Activated T-helper 17 cell treated with anti-CD3 and anti-CD28 coated beads, Interleukin-2, amount 50 U/mL, for 72 hours (primary cell): ENCODE data around the gene AFF3. TPM values are rescaled to one million over a fixed set of nuclear protein-coding genes. Genes with fewer than 3 reads are reported as not detected.

Source experiments
- ATAC-seq: fragments of 150-1000 bp; cut with Tn5 transposase; replicated peaks from 2 replicates; pipeline ENCODE4 v1.10.0; 2021; ENCODE audit warnings: mild to moderate bottlenecking, moderate library complexity
- H3K27ac Mint-ChIP-seq: one replicate; pipeline ENCODE4 v1.8.0; 2022; ENCODE audit warnings: mixed read lengths
- H3K27me3 Mint-ChIP-seq: one replicate; pipeline ENCODE4 v1.8.0; 2022; ENCODE audit warnings: mixed read lengths
- H3K36me3 Mint-ChIP-seq: one replicate; pipeline ENCODE4 v1.8.0; 2022; ENCODE audit warnings: low read depth, mild to moderate bottlenecking, mixed read lengths
- H3K4me1 Mint-ChIP-seq: one replicate; pipeline ENCODE4 v1.8.0; 2022; ENCODE audit warnings: mixed read lengths
- H3K4me3 Mint-ChIP-seq: one replicate; pipeline ENCODE4 v1.8.0; 2022; ENCODE audit warnings: mild to moderate bottlenecking, mixed read lengths
- H3K9me3 Mint-ChIP-seq: one replicate; pipeline ENCODE4 v1.8.0; 2022; ENCODE audit warnings: mixed read lengths
- total RNA-seq, 2 donors: library from RNA; stranded (reverse); gene quantifications; one replicate each; pipeline ENCODE4 v1.2.3, GENCODE V29; 2022

The AFF3 gene
- total RNA-seq, 2 donors from 2014 or later = 0.32 to 0.42 TPM

DNA sequence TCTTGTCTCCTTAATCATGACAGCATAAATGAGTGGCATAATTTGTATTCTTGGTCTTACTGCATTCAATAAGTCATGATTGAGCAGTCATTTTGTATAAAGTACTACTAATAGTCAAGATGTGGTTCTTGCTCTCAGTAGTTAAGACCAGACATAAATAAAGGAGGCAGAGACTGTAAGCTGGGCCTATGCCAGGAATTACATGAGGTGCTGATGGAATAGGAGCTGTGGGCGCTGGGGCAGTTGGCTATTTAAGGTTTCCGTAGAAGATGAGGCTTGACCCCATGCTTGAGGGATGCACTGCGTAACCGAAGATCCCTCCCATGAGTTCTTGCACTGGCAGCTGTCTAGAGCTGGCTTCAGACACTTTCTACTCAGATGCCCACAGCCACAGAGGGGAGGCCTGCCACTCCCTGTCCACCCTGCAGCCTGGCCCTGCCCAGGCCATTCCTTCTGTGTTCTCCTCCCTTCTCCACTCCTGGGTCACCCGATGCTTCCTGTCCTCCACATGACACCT is 501.7 kb downstream of the AFF3 start:
- no peak overlapping the region for H3K4me3 Mint-ChIP-seq
- no peaks in the 10 kb centered on the region for H3K9me3 Mint-ChIP-seq
- no peaks in the 10 kb centered on the region for H3K27me3 Mint-ChIP-seq
- ATAC-seq = no peak
- H3K36me3 Mint-ChIP-seq = no peaks in the 10 kb centered on the region
- H3K27ac Mint-ChIP-seq = no peak overlapping the region
- H3K4me1 Mint-ChIP-seq = no peaks in the 10 kb centered on the region

DNA sequence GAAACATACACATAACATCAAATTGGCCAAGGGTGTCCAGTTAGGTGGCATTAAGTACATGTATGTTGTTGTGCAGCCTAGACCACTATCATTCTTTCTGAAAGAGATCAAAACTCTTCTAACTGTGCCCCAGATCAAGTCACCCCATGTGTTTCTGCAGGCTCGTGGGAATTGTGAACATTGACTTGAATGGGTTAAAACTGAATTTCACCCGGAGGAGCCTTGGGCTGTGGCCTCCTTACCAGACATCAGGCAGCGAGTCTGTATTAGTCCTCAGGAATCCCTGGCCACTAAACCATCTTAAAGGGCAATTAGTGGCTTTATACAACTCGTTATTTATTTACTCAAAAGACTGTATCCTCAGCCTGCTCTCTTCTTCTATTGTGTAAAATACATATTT is 503.6 kb downstream of the AFF3 start:
- ATAC-seq = no peak
- H3K4me1 Mint-ChIP-seq = no peaks in the 10 kb centered on the region

DNA sequence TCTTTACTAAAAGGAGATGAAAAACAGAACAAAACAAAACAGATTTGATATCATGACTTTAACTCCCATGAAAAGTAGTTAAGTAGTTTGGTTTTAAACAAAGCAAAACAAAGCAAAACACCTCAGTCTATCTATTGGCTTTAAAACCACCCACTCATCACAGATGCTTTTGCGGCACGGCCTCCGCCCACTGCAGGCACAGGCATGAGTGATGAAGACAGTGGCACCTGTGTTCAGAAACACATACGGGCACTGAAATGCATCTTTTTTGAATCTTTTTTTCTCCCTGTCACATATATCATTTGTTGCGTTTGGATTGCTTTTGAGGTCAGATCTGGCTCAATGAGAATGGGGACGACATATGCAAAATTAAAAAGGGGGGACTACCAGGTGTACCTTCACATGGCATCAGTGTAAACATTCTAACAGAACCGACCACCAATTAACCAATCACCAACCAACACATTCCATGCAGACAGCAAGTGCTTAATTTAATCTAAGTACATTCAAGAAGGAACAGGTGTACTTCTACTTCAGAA is 505.2 kb downstream of the AFF3 start:
- no peak for ATAC-seq
- H3K27me3 Mint-ChIP-seq = no peaks in the 10 kb centered on the region
- H3K27ac Mint-ChIP-seq = no peak overlapping the region
- H3K4me3 Mint-ChIP-seq = no peak overlapping the region
- no peaks in the 10 kb centered on the region for H3K4me1 Mint-ChIP-seq
- no peaks in the 10 kb centered on the region for H3K9me3 Mint-ChIP-seq
- no peaks in the 10 kb centered on the region for H3K36me3 Mint-ChIP-seq

More for the DNA sequence above, 503.6 kb downstream of the AFF3 start:
- no peaks in the 10 kb centered on the region for H3K9me3 Mint-ChIP-seq
- no peak overlapping the region for H3K4me3 Mint-ChIP-seq
- no peaks in the 10 kb centered on the region for H3K36me3 Mint-ChIP-seq
- no peak overlapping the region for H3K27ac Mint-ChIP-seq
- no peaks in the 10 kb centered on the region for H3K27me3 Mint-ChIP-seq

GRCh38 chr2:99636144-99637034 is 506.0 kb downstream of the AFF3 start:
- Mint-ChIP-seq H3K36me3 (no peaks in the 10 kb centered on the region), H3K27ac (no peak overlapping the region), H3K9me3 (no peaks in the 10 kb centered on the region), H3K4me1 (no peaks in the 10 kb centered on the region), H3K27me3 (no peaks in the 10 kb centered on the region), H3K4me3 (no peak overlapping the region)
- ATAC-seq = no peak

DNA sequence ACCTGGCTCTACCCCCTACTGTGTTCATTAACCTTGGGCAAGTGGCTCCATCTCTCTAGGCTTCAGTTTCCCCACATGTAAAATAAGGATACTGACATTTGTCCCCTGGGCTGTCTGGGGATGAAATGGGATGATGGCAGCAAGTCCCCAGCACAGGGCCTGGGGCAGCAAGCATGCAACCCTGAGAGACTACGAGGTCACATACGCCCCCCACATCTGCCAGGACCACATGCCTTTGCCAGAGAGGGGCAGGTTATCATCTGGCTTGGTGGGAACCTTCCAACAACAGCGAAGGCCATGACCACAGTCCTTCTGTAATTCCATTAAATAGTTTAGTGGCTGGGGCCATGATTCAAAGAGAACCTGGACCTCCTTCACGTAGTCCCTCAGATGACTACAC is 506.7 kb downstream of the AFF3 start:
- ATAC-seq = no peak
- Mint-ChIP-seq H3K36me3 (no peaks in the 10 kb centered on the region), H3K4me3 (no peak overlapping the region), H3K27me3 (no peaks in the 10 kb centered on the region), H3K4me1 (no peaks in the 10 kb centered on the region), H3K27ac (no peak overlapping the region), H3K9me3 (no peaks in the 10 kb centered on the region)

GRCh38 chr2:99634234-99634633 is 508.2 kb downstream of the AFF3 start:
- H3K9me3 Mint-ChIP-seq = no peaks in the 10 kb centered on the region
- H3K27ac Mint-ChIP-seq = no peak overlapping the region
- H3K4me3 Mint-ChIP-seq = no peak overlapping the region
- H3K4me1 Mint-ChIP-seq = no peaks in the 10 kb centered on the region
- ATAC-seq = no peak
- no peaks in the 10 kb centered on the region for H3K36me3 Mint-ChIP-seq
- H3K27me3 Mint-ChIP-seq = no peaks in the 10 kb centered on the region

DNA sequence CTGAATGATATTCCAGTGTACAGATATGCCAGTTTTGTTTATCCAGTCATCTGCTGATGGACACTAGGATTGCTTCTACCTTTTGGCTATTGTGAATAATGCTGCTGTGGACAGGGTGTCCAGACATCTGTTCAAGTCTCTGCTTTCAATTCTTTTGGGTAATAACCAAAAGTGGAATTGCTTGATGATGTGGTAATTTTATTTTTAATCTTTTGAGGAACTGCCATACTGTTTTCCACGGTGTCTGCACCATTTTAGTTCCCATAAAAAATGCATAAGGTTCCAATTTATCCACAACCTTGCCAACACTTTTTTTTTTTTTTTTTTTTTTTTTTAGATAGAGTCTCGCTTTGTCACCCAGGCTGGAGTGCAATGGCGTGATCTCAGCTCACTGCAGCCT is 510.7 kb downstream of the AFF3 start:
- no peak overlapping the region for H3K4me3 Mint-ChIP-seq

GRCh38 chr2:99629320-99629719 is 513.1 kb downstream of the AFF3 start:
- no peaks in the 10 kb centered on the region for H3K27me3 Mint-ChIP-seq
- no peaks in the 10 kb centered on the region for H3K4me1 Mint-ChIP-seq
- H3K4me3 Mint-ChIP-seq = no peak overlapping the region
- H3K36me3 Mint-ChIP-seq = no peaks in the 10 kb centered on the region
- ATAC-seq = no peak
- H3K27ac Mint-ChIP-seq = no peak overlapping the region
- no peaks in the 10 kb centered on the region for H3K9me3 Mint-ChIP-seq

More for the DNA sequence above, 510.7 kb downstream of the AFF3 start:
- ATAC-seq = no peak
- H3K36me3 Mint-ChIP-seq = no peaks in the 10 kb centered on the region
- no peaks in the 10 kb centered on the region for H3K9me3 Mint-ChIP-seq
- no peaks in the 10 kb centered on the region for H3K27me3 Mint-ChIP-seq
- H3K27ac Mint-ChIP-seq = no peak overlapping the region
- no peaks in the 10 kb centered on the region for H3K4me1 Mint-ChIP-seq

DNA sequence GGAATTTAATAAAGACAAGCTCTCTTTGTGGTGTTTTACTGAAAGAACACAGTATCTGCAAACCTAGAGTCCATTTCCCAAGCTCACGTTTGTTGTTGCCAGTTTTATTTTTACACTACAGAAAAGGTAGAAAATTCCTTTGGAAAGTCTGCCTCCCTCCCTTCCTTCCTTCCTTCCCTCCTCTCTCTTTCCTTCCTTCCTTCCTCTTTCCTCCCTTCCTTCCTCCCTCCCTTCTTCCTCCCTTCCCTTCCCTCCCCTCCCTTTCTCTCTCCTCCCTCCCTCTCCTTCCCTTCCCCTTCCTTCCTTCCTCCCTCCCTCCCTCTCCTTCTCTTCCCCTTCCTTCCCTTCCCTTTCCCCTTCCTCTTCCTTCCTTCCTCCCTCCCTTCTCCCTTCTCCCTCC is 516.2 kb downstream of the AFF3 start:
- H3K4me3 Mint-ChIP-seq = no peak overlapping the region
- H3K27me3 Mint-ChIP-seq = no peaks in the 10 kb centered on the region
- H3K27ac Mint-ChIP-seq = no peak overlapping the region
- no peak for ATAC-seq
- H3K9me3 Mint-ChIP-seq = no peaks in the 10 kb centered on the region
- no peaks in the 10 kb centered on the region for H3K4me1 Mint-ChIP-seq
- no peaks in the 10 kb centered on the region for H3K36me3 Mint-ChIP-seq

DNA sequence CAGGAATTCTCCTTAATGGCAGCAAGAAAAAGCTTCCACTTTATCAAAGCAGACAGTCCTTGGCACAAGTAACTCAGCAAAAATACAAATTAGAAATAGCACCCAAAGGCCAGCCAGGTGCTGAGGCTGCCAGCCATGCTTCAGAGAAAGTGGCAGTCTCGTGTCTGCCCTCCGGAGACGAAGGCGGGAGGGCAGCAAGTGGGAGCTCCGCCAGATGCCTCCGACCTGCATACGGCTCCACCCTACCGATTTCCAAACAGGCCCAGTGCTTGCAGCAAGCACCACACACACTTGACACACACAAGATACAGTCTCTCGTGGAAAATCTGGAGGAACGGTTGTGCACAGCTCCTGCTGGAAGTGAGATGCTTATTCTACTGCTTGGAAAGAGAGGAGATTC is 517.7 kb downstream of the AFF3 start:
- H3K4me1 Mint-ChIP-seq = no peaks in the 10 kb centered on the region
- H3K36me3 Mint-ChIP-seq = no peaks in the 10 kb centered on the region
- no peaks in the 10 kb centered on the region for H3K27me3 Mint-ChIP-seq
- no peaks in the 10 kb centered on the region for H3K9me3 Mint-ChIP-seq
- H3K27ac Mint-ChIP-seq = no peak overlapping the region
- H3K4me3 Mint-ChIP-seq = no peak overlapping the region
- ATAC-seq = no peak

- ATAC-seq = no peak
- Mint-ChIP-seq H3K9me3 (no peaks in the 10 kb centered on the region), H3K4me3 (no peak overlapping the region), H3K27me3 (no peaks in the 10 kb centered on the region), H3K36me3 (no peaks in the 10 kb centered on the region), H3K4me1 (no peaks in the 10 kb centered on the region), H3K27ac (no peak overlapping the region)
Observed at GRCh38 chr2:99623613-99624012, 518.8 kb downstream of the AFF3 start.

GRCh38 chr2:99623035-99623434 is 519.4 kb downstream of the AFF3 start:
- no peak for ATAC-seq
- no peaks in the 10 kb centered on the region for H3K36me3 Mint-ChIP-seq
- H3K27ac Mint-ChIP-seq = no peak overlapping the region
- no peak overlapping the region for H3K4me3 Mint-ChIP-seq
- H3K9me3 Mint-ChIP-seq = no peaks in the 10 kb centered on the region
- no peaks in the 10 kb centered on the region for H3K27me3 Mint-ChIP-seq
- H3K4me1 Mint-ChIP-seq = no peaks in the 10 kb centered on the region

- no peak overlapping the region for H3K4me3 Mint-ChIP-seq
- no peak for ATAC-seq
Observed at GRCh38 chr2:99622534-99622933, 519.9 kb downstream of the AFF3 start.

DNA sequence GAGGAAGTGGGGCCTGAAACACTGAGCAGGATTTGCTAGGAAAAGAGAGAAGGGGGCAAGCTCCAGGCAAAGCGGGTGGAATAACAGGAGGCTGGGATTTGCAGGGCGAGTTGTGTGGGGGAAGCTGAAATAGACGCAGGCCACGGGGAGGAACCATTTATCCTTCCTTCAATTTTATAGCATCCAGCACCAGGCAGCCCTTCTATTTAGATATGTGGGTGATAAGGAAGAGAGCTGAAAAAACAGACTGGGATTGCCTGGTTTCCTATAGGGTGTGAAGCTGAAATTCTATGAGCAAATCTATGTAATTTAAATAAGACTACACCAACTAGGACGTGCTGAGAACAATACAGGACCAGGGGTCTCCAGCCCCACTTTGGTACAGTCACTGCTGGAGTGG is 520.6 kb downstream of the AFF3 start:
- Mint-ChIP-seq H3K27me3 (no peaks in the 10 kb centered on the region), H3K27ac (no peak overlapping the region), H3K4me3 (no peak overlapping the region), H3K9me3 (no peaks in the 10 kb centered on the region), H3K4me1 (no peaks in the 10 kb centered on the region), H3K36me3 (no peaks in the 10 kb centered on the region)
- ATAC-seq = no peak

More at GRCh38 chr2:99622534-99622933, 519.9 kb downstream of the AFF3 start:
- Mint-ChIP-seq H3K27me3 (no peaks in the 10 kb centered on the region), H3K36me3 (no peaks in the 10 kb centered on the region), H3K4me1 (no peaks in the 10 kb centered on the region), H3K9me3 (no peaks in the 10 kb centered on the region), H3K27ac (no peak overlapping the region)

DNA sequence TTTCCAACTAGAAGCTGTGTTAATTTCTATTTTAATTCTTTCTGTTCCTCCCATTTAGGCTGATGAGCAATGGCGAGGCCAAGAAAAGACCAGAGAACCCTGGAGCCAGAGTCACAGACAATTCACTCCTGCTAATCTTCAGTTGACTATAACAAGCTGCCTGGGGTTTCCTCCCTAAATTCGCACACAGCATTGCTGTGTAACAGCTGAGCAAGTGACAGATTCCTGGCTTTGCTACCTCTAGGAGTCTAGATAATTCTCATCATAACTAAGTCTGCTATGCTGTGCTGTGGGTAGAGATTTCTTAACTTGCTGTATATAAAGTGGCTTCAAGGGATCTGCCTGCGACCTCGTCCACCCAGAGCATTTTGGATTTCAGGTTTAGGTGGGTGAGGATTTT is 521.3 kb downstream of the AFF3 start:
- Mint-ChIP-seq H3K9me3 (no peaks in the 10 kb centered on the region), H3K27me3 (no peaks in the 10 kb centered on the region), H3K4me3 (no peak overlapping the region), H3K27ac (no peak overlapping the region), H3K4me1 (no peaks in the 10 kb centered on the region), H3K36me3 (no peaks in the 10 kb centered on the region)
- ATAC-seq = no peak
